Psoas muscle (tissue), 8 donors: ENCODE results near the gene SPTBN4. TPM values are rescaled to one million over a fixed set of nuclear protein-coding genes. Genes with fewer than 3 reads are reported as not detected.

Experiments used
- ATAC-seq, 4 donors: fragments of 200-7000 bp; cut with Tn5 transposase; one replicate each; pipeline ENCODE4 v1.9.1; 2020; ENCODE audit warnings: moderate library complexity in 3 of 4, mild to moderate bottlenecking in 2 of 4
- DNase-seq, 2 donors: peaks; one replicate each; pipeline ENCODE4 v3.0.0-alpha.2; 2020
- H3K27ac ChIP-seq: fragments of 200-600 bp; one replicate; pipeline ENCODE4 v1.8.0; 2022
- H3K27me3 ChIP-seq, 3 donors: fragments of 200-600 bp in 1 of 3; one replicate each; pipeline versions ENCODE4 v1.6.1 to v1.8.0; 2013 to 2022; ENCODE audit warnings: low read length in 2 of 3, mild to moderate bottlenecking in 2 of 3, moderate library complexity in 1 of 3; ENCODE audit not compliant: insufficient read depth in 3 of 3
- H3K36me3 ChIP-seq, 2 donors: fragments of 200-600 bp in 1 of 2; one replicate each; pipeline versions ENCODE4 v1.6.1 to v1.8.0; 2013 to 2022; ENCODE audit warnings: low read depth in 1 of 2, mild to moderate bottlenecking in 1 of 2, moderate library complexity in 1 of 2; ENCODE audit not compliant: insufficient read depth in 1 of 2
- H3K4me1 ChIP-seq: fragments of 200-600 bp; one replicate; pipeline ENCODE4 v1.8.0; 2022
- H3K4me3 ChIP-seq: fragments of 200-600 bp; one replicate; pipeline ENCODE4 v1.8.0; 2022; ENCODE audit warnings: mild to moderate bottlenecking
- H3K9me3 ChIP-seq: fragments of 200-600 bp; one replicate; pipeline ENCODE4 v1.8.0; 2022
- WGBS, 3 donors: extraction: QIAGEN DNeasy Blood & Tissue Kit; methylation state at CpG; one replicate each; pipeline versions ENCODE4 v1.1.6 to v1.1.7; 2013; 5-methylcytosine and 5-hydroxymethylcytosine counted together
- intact Hi-C, 2 donors: fragments of 100-400 bp; cut with DNase I; formaldehyde crosslinking; loops; one replicate each; pipeline versions ENCODE4 v1.11.0 to v1.14.2; 2022
- polyA plus RNA-seq, 3 donors: library from polyadenylated mRNA; stranded (reverse); fragments of 200-250 nt; gene quantifications; one replicate each; pipeline ENCODE4 v1.2.3, GENCODE V29; 2013
- total RNA-seq, 4 donors: library from RNA; stranded (reverse); fragmentation: NEBNext Ultra II Directional in 2 of 4; extraction: Animal tissue kit (Norgen Biotek cat#: 25700) in 2 of 4; gene quantifications; one replicate each; pipeline versions ENCODE4 v1.2.1 to v1.2.4, GENCODE V29; 2021 to 2023
- TF ChIP-seq, protein P1 (sequence below): fragments of 200-600 bp; IDR thresholded peaks from one replicate; pipeline ENCODE4 v1.8.0; 2022; ENCODE audit warnings: antibody characterized with exemption
- donor health status: healthy with polysubstance abuse.
- donor health status: DM: no; HTN: no; CAD: no; lungs with moderate emphysema.
- donor health status: Bipolar disorder and iron deficiency.
- donor health status: healthy.
- donor health status: DM: yes; HTN: yes; CAD: no.
- donor health status: DM: no; HTN: no; CAD: no.
- donor health status: DM: no; HTN: no; CAD: no.
- donor health status: DM: yes; HTN: yes; CAD: no.

The SPTBN4 gene
- total and polyA plus RNA-seq, 7 donors, result 0.66 to 4.7 (median 2.8) TPM

GRCh38 chr19:40597329-40597838 is 130.6 kb downstream of the SPTBN4 start:
- H3K4me1 ChIP-seq, result peaks cover 14% of the 10 kb centered on the region
- TF ChIP-seq, protein P1, sequence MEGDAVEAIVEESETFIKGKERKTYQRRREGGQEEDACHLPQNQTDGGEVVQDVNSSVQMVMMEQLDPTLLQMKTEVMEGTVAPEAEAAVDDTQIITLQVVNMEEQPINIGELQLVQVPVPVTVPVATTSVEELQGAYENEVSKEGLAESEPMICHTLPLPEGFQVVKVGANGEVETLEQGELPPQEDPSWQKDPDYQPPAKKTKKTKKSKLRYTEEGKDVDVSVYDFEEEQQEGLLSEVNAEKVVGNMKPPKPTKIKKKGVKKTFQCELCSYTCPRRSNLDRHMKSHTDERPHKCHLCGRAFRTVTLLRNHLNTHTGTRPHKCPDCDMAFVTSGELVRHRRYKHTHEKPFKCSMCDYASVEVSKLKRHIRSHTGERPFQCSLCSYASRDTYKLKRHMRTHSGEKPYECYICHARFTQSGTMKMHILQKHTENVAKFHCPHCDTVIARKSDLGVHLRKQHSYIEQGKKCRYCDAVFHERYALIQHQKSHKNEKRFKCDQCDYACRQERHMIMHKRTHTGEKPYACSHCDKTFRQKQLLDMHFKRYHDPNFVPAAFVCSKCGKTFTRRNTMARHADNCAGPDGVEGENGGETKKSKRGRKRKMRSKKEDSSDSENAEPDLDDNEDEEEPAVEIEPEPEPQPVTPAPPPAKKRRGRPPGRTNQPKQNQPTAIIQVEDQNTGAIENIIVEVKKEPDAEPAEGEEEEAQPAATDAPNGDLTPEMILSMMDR, result no peak
- H3K9me3 ChIP-seq, result no peaks in the 10 kb centered on the region
- peaks cover 0 to 45% (median 11%) of the 10 kb centered on the region in 3 donors for H3K27me3 ChIP-seq
- intact Hi-C loops, result loop anchor here (5.0 to 10.0 kb wide), 5 partner anchors 45 to 293 kb away; partner anchors contain the start of genes BLVRB (in 1 of the 2) and SPTBN4 (in 1 of the 2)
- no peaks in the 10 kb centered on the region for H3K36me3 ChIP-seq
- ATAC-seq (no peak), DNase-seq (no peak)
- 14 to 15% (median 14%) methylated on average over 18 of the region's 18 CpGs for WGBS, 3 donors
- H3K4me3 ChIP-seq, result peak overlapping the region; percentile 48
- H3K27ac ChIP-seq, result no peak overlapping the region

- TF ChIP-seq, protein P1, result peak; percentile 98
- Histone ChIP-seq H3K9me3 (no peaks in the 10 kb centered on the region), H3K27ac (no peak overlapping the region), H3K27me3 (peaks cover 0 to 45% (median 11%) of the 10 kb centered on the region in 3 donors), H3K36me3 (no peaks in the 10 kb centered on the region), H3K4me1 (peaks cover 18% of the 10 kb centered on the region), H3K4me3 (peak overlapping the region; percentile 11)
- WGBS, 3 donors, result 1 to 2% (median 1%) methylated on average over 34 to 46 of the region's 46 CpGs
- peak; percentile 81 to 88 (median 84) for ATAC-seq
- peak; percentile 84 to 93 for DNase-seq
- intact Hi-C loops, result loop anchor here (2.0 to 10.0 kb wide), 6 partner anchors 46 to 294 kb away; partner anchors contain the start of genes BLVRB (in 1 of the 2) and SPTBN4 (in 1 of the 2)
These were observed 131.5 kb downstream of the SPTBN4 start for GRCh38 chr19:40598121-40598917.

DNA sequence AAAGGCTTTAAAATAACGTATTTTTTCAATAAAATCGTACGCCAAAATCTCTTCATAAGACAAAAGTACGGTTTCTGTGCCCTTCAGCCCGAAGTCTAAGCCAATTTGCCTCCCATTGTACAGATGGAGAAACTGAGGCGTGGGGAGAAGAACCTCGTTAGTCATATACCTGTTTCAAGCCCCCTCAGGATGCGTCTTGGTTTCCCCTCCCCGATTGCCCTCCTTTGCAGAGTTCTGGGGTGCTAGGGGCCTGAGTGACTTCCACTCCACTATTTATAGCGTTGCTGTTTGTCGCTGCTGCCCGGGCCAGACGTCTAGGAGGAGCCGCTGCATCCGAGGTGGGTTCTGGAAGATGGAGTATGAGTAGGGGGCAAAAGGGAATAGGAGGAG is 132.1 kb downstream of the SPTBN4 start:
- WGBS, 3 donors, result 13 to 16% (median 15%) methylated on average over 14 to 15 of the region's 15 CpGs
- no peaks in the 10 kb centered on the region for H3K9me3 ChIP-seq
- TF ChIP-seq, protein P1, result no peak
- H3K27me3 ChIP-seq, result peaks cover 0 to 45% (median 11%) of the 10 kb centered on the region in 3 donors
- intact Hi-C loops, result loop anchor here (2.0 to 10.0 kb wide), 6 partner anchors 47 to 294 kb away; partner anchors contain the start of genes BLVRB (in 1 of the 2) and SPTBN4 (in 1 of the 2)
- H3K36me3 ChIP-seq, result no peaks in the 10 kb centered on the region
- no peak overlapping the region for H3K27ac ChIP-seq
- peaks cover 23% of the 10 kb centered on the region for H3K4me1 ChIP-seq
- DNase-seq (no peak), ATAC-seq (no peak)
- H3K4me3 ChIP-seq, result no peak overlapping the region

GRCh38 chr19:40599331-40599901 is 132.6 kb downstream of the SPTBN4 start:
- peak overlapping the region; percentile 5 for H3K27ac ChIP-seq
- H3K4me1 ChIP-seq, result peaks cover 26% of the 10 kb centered on the region
- intact Hi-C loops, result loop anchor here (2.0 to 10.0 kb wide), 6 partner anchors 47 to 295 kb away; partner anchors contain the start of genes BLVRB (in 1 of the 2) and SPTBN4 (in 1 of the 2)
- 4 to 11% (median 6%) methylated on average over 9 of the region's 9 CpGs for WGBS, 3 donors
- no peaks in the 10 kb centered on the region for H3K9me3 ChIP-seq
- DNase-seq (peak in 1 of 2 donors; percentile 60), ATAC-seq (no peak)
- TF ChIP-seq, protein P1, result no peak
- peaks cover 0 to 45% (median 11%) of the 10 kb centered on the region in 3 donors for H3K27me3 ChIP-seq
- no peak overlapping the region for H3K4me3 ChIP-seq
- no peaks in the 10 kb centered on the region for H3K36me3 ChIP-seq
